Measurements from ENCODE around the gene GPER1.

DNA sequence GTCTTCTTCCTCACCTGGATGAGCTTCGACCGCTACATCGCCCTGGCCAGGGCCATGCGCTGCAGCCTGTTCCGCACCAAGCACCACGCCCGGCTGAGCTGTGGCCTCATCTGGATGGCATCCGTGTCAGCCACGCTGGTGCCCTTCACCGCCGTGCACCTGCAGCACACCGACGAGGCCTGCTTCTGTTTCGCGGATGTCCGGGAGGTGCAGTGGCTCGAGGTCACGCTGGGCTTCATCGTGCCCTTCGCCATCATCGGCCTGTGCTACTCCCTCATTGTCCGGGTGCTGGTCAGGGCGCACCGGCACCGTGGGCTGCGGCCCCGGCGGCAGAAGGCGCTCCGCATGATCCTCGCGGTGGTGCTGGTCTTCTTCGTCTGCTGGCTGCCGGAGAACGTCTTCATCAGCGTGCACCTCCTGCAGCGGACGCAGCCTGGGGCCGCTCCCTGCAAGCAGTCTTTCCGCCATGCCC, 4.3 kb downstream of the GPER1 start:
- TF ChIP-seq, protein P1, sequence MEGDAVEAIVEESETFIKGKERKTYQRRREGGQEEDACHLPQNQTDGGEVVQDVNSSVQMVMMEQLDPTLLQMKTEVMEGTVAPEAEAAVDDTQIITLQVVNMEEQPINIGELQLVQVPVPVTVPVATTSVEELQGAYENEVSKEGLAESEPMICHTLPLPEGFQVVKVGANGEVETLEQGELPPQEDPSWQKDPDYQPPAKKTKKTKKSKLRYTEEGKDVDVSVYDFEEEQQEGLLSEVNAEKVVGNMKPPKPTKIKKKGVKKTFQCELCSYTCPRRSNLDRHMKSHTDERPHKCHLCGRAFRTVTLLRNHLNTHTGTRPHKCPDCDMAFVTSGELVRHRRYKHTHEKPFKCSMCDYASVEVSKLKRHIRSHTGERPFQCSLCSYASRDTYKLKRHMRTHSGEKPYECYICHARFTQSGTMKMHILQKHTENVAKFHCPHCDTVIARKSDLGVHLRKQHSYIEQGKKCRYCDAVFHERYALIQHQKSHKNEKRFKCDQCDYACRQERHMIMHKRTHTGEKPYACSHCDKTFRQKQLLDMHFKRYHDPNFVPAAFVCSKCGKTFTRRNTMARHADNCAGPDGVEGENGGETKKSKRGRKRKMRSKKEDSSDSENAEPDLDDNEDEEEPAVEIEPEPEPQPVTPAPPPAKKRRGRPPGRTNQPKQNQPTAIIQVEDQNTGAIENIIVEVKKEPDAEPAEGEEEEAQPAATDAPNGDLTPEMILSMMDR (IDR thresholded peaks at IDR 0.05; ENCODE audit: low read length) = no peak
- no peak for TF ChIP-seq EZH2 (IDR thresholded peaks at IDR 0.05; ENCODE audit: borderline replicate concordance, low read length)
